ENCODE measurements around the gene TTC27.

GRCh38 chr2:32787207-32787606 is 159.4 kb downstream of the TTC27 start:
- TF ChIP-seq CTCF (IDR thresholded peaks at IDR 0.05; ENCODE audit: low read depth, low read length, missing input control) (no peak), HNF4A (conservative IDR thresholded peaks at IDR 0.05) (no peak), ATF3 (IDR thresholded peaks at IDR 0.05) (no peak)

Measured in liver (tissue), 3 donors.